Measurements from ENCODE around the gene CDK14.

DNA sequence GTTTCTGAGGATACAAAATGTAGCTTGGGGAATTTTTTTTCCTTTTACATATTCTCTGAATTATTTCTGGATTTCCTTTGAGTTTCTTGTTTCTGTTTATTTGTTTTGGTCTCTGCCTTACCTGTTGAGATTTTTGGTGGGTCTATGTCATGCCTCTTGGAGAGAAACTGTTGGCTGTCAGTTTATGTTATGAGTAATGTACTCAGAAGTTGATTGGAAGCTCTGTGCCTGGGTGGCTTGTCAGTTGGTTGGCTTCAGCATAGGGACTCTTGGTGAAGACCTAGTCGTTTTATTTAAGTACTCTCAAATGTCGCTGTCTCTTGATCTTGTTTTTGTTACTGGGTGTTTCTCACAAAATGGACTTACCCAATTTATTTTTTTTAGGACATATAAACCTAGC lies 132.4 kb downstream of the CDK14 start:
- TF ChIP-seq POLR2A (IDR thresholded peaks at IDR 0.05; ENCODE audit: low read depth, low read length) (no peak), POLR2AphosphoS5 (IDR thresholded peaks at IDR 0.05; ENCODE audit: low read depth, low read length) (no peak), TAF1 (IDR thresholded peaks at IDR 0.05; ENCODE audit: borderline replicate concordance, low read depth, low read length) (no peak)
